HG03066 (cell line): Measurements from ENCODE around the gene PODN.

Source experiments
- ATAC-seq: cut with Tn5 transposase; IDR thresholded peaks from one replicate; pipeline ENCODE4 v1.9.1; 2021; ENCODE audit warnings: low read depth; ENCODE audit not compliant: unreplicated experiment

Gene PODN

DNA sequence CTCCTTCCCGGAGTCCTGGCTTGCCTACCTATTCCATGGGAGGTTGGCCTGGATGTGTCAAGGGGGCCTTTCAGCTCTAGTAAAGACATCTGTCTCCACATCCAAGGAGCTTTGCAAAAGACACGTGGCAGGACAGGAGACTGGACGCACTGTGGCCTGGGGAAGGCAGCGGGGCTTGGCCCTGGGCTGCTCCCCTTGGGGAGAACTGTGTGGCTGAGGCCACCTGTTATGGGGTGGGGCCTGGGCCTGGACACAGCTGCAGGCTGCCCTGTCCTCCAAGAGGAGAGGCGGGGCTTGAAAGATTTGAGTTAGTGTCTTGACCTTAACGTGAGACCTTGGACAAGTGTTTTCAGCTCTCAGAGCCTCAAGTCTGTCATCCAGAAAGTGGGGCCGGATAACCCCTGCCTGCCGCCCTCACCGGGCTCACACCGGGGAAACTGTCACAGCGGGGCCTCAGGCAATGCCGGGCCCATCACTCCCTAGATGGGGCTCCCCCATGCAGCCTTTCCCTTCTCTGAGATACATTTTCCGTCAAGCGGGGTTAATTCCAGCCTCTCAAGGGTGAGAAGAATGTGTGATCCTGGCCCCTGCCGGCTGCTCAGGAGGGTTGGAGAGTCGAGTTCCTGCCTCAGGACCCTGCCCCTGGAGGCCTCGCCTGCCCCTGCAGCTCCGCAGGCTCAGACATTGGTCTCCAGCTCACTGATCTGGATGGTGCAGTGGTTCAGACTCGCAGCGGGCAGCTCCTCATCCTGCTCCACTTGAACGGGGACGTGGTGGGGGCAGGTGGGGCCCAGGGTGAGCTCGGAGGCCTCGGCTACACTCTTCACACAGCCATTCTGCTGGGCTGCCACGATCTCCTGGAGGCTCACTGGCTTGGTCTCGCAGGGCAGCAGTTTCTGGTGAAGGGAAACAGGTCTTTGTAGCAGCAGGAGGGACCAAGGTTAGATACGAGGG is 25.6 kb downstream of the PODN start:
- no peak for ATAC-seq

DNA sequence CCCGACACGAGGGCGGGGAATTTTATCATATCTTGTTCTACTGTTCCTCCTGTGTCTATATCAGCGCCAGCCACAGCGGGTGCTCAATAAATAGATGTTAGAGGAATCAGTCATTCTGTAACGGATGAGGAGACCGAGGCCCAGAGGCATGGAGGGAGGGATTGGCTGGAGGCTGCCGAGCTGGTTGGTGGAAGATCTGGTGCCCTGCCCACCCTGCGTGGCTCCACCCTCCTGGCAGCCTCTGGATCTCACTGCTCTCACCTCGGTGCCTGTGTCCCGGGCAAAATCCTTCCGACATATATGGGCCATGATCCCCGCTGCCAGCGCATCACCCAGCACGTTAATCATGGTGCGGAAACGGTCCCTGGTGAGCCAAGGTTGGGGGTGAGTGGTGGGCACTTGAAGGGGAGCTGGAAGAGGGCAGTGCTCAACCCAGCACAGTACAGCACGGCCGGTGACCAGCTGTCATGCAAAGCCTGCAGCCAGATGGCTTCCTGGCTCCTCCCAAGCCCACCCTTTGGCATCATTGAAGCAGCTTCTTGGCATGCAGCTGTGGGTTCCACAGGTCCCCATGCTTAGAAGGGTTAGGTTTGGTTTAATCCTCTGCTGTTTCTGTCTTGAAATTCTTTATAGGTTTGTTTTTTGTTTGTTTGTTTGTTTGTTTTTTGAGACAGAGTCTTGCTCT is 26.7 kb downstream of the PODN start:
- ATAC-seq: no peak

GRCh38 chr1:53089478-53090226 is 27.6 kb downstream of the PODN start:
- no peak for ATAC-seq

GRCh38 chr1:53090227-53091147 is 28.5 kb downstream of the PODN start:
- no peak for ATAC-seq

DNA sequence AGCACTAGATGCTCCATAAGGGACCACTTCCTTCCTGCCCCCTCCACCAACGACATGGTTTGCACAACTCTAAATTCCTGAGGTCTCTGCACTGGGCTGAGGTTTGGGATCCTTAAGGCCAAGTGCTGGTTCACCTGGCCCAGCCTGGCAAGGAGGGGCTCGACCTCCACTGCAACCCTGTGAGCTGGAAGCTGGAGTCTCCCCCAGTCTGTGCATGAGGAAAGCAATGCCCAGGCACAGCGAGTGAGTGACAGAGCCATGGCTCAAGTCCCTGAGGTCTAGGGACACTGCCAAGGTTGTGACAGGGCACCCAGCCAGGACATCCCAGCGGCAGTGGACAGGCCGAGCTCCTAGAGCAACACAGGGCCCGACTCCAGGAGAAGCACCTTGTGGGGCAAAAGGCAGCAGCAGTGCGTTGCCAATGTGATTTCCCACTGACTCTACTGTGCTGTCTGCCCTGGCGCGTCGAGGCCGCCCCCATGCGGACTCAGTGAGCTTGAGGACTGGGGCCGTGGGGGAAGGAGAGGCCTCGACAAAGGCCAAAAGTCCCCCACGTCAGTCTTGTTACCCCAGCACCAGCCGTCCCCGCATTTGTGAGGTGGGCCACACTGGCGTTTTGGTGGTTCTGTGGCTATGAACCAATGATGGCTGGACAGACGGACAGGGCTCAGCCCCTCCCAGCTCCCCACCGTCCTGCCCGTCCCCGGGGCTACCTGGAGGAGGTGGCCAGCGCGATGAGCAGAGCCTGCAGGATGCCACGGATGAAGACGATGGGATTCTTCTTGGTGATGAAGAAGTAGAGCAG is 30.0 kb downstream of the PODN start:
- ATAC-seq: no peak

GRCh38 chr1:53092659-53093450 is 30.8 kb downstream of the PODN start:
- no peak for ATAC-seq

DNA sequence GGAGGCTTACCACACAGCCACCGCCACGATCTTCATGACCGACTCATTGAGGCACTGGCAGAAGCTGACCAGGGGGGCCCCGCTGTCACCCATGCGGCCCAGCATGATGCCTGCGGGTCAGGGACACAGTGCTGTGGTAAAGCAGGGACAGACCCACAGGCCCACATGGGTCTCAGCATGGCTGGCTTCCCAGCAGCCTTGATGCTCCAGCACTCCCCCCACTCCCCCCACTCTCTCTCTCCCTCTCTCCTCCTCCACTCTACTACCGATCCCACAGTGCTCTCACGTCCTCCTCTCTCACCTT is 31.4 kb downstream of the PODN start:
- ATAC-seq: no peak

DNA sequence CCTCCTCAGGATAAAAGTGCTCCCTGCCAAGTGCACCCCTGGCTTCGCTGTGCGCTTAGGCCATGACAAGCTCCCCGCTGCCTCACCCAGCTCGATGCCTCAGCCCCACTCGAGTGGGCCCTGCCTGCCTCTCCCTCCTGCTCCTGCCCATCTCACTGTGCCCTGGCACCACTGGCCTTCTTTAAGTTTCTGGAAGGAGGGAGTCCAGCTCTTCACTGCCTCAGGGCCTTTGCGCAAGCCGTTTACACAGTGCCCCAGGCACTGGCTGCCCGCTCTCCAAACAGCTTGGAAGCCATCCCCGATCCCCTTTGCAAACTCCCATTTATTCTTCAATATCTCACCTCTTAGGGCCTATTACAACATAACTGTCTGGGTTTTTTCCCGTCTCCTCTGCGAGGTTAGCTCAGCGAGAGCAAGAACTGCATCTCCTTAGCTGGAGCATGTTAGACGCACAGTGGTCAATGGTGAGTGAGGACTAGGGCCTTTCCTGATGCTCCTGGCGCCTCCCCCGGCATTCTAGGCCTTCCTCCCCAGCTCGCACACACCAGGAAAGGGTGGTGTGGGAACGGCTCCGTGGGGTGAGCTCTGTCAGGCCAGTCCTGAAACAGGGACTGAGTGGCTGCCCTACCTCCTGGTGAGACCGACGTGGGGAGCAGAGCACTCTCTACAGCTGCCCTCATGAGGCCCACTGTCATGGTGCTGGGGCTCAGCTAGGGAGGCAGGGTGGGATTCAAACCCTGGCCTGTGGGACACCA is 31.9 kb downstream of the PODN start:
- ATAC-seq: no peak

- ATAC-seq: no peak
These were observed 32.5 kb downstream of the PODN start for GRCh38 chr1:53094533-53094919.

DNA sequence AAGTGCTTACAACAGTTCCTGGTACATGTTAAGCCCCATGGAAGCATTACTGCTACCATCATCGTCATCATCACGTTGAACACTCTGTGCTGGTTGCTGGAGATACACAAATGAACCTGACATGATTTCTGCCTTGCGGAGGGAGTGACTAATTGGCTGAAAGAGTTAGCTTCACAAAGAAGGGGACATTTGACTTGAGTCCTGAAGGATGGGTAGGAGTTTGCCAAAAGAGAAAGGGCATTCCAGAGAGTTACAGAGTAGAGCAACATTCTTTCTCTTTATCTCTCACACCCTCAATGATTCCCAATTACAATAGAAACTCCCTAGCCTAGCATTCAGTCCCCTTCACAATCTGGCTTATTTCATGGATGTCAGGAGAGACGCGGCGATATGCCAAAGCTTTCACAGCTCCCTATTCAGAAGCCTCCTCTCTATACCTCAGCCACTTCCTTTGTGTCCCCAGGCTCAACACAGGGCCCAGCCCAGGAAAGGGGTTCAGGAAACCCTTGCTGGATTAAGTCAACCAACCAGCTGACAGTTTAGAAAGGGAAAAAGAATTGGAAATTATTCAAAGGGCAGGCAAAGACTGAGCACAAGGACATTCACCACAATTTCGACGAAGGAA is 42.4 kb downstream of the PODN start:
- no peak for ATAC-seq

GRCh38 chr1:53107090-53107489 is 45.1 kb downstream of the PODN start:
- no peak for ATAC-seq

DNA sequence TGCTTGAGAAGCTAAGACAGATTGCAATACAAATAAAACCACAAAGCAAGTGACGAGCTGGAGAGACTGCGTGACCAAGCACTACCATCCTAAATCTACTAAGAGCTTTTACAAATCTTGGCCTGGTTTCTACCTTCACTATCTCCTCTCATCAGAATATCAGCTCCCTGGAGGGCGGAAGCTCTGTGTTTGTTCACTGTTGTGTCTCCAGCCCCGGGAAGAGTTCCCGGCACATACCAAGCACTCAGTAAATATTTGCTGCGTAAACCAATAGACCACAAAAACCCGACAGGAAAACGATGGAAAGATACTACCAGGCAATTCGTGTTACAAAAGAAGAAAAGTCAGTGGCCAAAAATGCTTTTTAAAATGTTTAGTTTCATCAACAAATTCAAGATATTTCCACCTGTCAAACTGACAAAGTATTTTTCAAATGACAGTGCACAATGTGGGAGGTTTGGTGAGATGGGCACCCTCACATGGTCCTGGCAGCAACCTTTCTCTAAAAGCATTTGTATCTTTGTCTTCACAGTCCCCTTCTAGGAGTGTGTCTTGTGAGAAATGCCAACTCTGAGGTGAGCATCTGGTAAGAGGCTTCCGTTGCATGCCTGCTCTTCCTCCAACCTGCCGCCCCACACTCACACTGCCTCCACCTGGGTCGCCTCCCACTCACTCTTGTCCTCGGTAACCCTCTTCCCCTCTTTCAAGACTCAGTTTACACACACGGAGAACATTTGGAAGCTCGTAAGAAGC is 45.7 kb downstream of the PODN start:
- ATAC-seq: no peak

DNA sequence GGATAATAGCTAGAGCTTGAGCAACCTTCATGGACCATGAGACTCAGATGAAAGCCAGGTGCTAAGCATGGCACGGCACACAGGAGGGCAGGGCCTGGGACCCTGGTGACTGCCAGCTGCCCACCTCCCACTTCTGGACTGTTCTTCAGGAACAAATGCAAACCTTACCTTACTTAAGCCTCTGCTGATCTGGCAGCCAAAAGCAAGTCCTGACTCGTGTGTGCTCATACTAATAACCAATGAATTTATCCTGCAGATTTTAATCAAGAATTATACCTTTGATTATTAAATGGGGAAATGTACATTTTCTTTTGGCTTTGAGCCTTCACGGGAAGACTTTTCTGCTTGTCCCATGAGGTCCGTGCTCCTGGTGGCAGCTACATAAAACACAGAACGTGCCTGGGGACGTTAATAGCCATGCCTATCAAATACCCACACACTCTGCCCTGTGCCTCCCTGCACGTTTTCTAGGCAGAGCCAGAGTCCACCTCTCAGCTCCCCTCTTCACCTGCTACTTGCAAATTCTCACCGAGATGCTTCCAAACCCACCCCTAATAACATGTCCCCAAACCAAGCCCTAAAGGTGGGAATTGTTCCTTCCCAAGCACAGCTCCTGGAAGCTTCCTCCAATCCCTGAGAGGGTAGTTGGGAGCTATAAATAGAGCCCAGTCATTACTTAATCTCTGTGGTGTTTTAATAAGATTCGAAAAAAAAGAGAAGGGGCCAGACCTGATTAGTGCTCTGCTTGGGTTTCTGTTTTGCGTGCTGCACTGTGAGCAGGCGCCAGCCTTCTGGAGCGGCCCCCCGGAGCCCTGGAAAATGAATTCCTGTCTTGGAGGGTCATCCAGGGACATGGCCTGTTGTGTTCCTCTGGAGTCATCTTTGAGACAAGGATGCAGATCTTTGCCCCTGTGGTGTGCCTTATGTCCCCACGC is 46.9 kb downstream of the PODN start:
- ATAC-seq: no peak

- ATAC-seq: no peak
These were observed 48.5 kb downstream of the PODN start for GRCh38 chr1:53110370-53111072.

DNA sequence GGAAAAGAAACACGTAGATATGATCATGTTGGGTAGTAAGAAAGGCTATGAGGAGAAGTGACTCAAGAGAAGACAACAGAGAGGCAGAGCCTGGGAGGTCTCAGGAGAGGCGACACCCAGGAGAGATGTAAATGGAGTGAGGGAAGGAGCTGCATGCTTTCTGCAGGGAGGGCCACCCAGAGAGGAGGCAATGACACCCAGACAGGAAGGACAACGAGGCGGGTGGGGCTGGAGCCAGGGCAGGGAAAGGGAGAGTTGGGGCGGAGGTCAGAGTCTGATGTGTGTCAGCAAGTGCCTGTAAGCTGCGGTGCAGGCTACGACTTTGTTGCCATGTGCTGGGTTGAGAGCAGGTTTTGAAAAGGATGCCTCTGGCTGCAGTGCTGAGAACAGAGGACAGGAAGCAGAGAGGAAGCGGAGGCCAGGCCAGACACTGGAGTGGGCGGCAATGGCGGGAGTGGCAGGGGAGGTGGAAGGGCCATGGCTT is 49.1 kb downstream of the PODN start:
- no peak for ATAC-seq
